ENCODE data around the gene WDFY3.

WDFY3 gene

DNA sequence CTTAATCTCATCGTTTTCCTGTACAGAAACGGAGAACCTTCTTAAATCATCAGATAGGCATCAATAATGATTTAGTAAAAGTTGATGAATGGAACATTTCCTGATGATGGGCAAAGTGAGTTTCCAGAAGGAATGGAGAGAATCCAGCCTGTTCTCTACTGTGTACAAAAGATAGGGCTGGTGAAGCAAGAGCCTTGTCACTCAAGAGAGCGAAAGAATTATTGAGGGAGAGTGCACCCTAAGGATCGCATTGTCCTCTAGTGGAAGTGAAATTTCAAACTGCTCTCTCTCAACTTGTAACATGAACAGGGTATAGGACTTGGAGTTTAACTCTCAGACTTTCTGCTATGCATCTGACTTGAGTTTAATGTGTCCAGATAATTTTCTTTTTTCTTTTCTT lies 314.0 kb downstream of the WDFY3 start:
- no peak for DNase-seq

DNA sequence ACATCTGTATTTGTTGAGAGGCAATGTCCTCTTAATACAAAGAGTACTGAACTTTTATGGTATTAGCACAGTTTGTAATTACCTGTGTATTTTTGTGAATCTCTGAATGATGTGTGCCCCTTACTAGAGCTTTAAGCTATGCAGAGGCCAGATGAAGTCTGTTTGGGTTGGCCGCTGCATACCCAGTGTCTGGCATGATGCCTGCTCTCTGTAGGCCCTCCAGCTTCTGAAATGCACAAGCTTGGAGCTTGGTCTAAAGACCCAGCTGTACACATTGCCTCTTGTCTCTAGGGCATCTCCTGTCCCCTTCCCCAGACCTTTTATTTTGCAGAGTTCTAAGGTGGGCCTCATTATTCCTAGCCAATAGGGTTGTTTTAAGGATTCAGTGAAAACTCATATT lies 315.0 kb downstream of the WDFY3 start:
- no peak for DNase-seq

DNA sequence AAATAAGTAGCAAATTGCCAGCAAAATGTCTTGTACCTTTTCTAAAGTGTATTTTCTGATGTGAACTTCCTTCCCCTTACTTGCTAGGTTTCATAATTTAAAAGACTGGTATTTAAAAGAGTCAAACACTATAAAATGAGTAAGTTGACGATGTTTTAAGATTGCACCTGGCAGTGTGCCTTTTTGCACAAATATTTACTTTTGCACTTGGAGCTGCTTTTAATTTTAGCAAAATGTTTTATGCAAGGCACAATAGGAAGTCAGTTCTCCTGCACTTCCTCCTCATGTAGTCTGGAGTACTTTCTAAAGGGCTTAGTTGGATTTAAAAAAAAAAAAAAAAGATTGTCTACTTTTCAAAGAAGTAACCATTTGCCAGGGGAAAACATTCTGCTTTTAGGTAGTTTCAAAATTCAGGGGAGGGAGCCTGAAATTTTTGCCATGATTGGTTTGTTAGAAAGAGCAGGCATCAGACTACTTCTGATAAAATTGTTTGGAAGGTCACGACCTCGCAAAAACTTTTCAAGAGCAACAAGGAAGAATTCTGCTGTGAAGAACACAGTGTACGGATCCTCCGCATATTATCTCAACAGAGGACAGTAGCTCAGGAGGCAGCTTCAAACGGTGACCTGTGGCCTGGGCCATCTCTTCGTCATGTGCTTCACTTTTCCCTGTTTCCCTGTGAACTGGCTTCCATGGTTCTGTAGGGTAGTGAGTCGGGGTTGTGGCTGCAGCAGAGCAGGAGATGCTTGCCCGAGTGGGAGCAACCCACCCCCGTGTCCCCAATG lies 317.4 kb downstream of the WDFY3 start:
- no peak for DNase-seq

DNA sequence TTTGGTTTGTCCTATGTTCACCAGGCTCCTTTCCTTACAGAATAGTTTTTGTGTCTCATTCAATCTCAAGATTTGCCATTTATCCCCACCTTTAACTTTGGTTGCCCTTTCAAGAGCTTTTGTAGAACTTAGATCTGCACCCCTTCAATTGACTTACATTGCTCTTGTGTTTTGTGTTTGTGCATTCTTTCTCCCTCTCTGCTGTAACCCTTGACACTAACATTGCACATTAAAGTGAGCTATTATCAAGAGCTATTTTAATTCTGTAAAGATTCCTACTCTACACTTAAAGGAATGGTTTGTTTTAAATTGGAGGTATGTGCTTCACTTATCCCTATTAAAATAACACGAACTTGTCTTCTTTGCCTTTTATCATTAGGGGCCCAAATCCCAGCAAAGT lies 318.3 kb downstream of the WDFY3 start:
- no peak for DNase-seq

DNA sequence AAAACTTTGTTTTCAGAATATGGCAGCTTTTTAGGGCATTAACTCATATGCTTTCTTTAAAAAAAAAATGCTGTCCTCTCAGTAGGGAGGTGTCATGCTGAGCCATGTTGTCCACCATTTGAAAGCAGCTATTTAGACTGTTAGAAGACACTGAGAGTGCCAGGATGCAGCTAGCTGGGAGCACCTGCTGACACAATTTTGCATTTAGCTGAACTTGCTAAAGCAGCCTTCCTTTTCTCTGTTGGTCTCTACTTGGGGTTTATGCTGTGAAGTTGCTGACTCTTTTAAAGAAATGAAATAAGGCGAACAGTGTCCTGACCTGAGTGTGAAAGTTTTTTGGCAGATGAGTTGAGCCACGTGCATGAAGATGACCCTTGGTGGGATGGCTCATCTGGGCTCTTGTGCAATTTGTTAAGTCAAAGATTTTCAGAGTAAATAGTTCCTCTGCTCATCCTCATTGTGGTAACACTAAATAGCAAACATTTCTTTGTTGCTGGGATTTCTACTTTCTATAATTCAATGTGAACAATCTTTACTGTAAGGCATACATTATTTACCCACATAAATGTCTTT lies 319.1 kb downstream of the WDFY3 start:
- DNase-seq = no peak

DNA sequence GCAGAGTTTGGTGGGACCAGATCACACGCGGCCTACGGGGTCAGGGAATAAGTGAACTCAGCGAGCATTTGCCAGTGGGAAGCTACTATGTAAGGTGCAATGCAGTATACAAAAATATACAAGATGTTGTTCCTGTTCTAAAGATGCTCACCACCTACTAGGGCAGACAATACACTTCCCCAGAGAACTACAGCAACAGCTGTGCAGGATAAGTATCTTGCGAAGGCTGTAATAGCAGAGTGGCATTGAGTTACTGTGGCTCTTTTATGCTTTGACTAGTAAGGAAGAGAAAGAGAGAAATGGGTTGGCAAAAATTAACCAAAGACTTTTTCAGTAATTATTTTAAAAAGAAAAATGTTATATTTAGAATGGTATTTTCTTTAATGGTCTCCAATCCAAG lies 322.4 kb downstream of the WDFY3 start:
- DNase-seq = no peak

DNA sequence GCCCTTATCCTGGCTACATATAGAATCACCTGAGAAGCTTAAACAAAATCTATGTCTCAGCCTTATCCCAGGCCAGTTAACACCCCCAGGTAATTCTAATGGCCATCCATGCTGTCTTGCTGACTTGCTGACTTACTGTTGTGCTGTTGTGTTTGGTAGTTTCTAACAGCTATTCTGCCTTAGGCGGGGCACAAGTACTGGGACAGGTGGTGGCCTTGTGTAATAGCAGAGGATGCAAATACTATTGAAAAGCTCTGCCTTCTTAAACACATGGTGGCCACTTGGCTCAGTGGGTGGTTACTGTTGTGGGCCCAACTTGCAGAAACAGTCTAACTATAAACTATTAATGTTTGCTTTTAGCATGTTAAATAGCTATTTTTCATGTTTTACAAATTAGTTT lies 327.3 kb downstream of the WDFY3 start:
- DNase-seq = no peak

DNA sequence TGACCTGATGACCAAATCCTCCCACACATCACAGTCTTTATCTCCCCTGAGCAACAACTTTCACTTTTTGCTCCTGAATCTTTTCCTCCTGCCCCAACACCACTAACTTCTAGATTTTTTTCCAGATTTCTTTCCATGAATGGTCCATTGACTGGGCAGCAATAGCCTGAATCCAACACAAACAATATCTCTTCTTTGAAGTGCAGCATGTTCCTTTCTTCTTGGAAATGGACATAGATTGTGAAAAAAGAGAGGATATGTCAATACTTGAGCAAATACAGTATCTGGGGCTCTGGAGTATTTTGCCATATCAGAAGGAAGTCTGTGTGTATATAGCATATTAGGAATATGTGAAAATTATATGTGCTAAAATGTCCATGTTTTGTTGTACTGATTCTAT lies 328.4 kb downstream of the WDFY3 start:
- DNase-seq = no peak

DNA sequence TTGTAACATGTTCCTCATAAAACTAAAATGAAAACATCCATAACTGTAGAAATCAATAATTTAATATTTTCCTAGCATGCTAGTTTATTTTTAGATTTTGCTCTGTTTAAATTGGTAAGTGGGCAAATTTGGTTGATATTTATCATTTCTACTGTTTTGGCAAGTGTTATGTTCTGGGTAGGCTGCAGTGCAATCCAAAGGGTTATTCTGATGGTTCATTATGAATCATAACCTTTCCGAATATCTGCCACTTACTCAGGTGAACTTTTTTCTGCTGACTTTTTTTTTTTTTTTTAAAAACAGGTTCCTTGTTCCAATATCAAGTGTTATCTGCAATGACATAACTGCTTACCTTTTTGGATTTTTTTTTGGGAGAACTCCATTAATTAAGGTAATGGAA lies 331.5 kb downstream of the WDFY3 start:
- DNase-seq = no peak

DNA sequence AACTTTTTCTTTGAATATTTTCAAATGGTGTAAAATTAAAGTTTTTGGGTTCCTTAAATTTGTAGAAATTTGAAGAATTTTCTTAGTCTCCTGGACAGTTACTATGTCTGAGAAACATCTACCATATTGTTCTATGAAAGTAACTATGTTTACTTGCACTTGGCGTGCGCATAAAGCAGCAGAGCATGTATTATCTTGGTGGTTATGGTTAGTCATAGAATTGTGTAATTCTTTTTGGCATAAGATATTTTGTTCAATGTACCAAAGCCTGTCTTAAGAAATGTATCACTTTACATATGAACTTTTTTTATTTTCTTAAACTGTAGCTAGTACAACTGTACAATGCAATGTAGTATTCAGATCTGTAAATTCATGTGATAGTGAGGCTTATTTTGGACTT lies 334.4 kb downstream of the WDFY3 start:
- no peak for DNase-seq

DNA sequence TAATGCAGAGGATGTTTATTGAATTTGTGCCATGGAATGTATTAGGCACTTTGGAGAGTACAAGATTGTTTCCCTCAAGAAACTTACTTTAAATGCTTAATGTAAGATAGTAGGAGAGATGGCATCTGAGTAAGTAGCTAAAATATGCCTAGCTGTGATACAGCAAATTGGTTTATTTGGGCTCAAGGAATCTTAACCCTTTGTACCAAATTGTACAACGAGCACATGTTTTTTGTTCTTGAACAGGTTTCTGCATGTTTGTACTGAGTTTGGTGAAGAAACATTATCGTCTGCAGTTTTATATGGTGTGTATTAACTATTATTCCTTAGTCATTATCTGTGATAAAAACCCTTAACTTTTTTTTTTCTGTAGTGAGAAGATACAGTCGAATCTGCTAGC lies 334.9 kb downstream of the WDFY3 start:
- no peak for DNase-seq

DNA sequence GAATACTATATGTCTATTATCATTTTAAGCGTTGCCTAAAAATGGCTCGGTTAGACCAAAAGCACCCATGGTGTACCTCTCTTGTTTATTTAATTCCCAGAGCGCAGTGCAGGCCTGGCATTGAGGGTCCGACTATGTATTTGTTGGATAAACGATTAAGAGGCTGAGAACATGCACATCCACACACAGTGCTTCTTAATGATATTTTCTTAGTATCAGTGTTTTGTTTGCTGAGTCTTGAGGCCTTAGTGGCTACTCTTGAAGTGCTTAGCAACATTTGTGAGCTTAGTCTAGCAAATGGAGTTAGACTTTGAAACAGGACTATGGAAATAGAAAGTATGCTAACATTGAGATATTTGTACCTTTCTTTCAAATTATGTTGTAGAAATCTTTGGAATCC lies 339.8 kb downstream of the WDFY3 start:
- DNase-seq = no peak

DNA sequence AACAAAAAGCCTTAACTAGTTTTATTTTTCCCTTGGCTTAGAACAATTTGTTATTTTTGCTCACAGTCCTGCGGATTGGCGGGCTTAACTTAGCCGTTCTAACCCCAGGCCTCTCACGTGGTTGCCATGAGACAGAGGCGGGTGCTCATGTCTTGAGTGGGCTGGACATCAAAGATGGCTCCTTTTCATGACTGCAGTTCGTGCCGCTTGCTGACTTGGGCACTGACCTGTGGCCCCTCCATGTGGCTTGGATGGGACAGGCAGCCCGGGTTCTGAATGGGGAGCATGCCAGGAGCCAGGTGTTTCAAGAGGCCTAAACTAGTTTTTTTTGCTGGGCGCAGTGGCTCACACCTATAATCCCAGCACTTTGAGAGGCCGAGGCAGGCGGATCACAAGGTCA lies 342.8 kb downstream of the WDFY3 start:
- DNase-seq = no peak

DNA sequence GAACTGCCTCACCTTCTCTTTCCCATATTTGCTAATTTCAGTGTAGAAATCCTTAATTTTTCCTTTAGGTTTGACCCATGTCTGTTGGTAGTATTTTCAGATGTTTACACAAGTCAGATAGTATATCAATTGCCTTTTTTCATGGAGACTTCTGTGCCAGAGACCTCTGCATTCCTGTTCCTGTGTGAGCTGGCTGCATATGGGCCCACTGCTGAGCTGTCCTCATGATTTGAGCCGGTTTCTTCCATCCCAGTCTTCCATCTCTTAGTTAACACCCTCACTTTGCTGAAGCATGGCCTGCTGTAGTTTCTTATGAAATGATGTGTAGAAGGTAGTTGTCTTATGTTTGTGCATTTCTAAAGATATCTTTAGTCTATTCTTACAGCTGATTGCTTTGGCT lies 343.5 kb downstream of the WDFY3 start:
- DNase-seq = no peak

All from activated CD4-positive, alpha-beta T cell treated with anti-CD3 and anti-CD28 coated beads for 1 hour (primary cell).